NK-92 (cell line): ENCODE measurements around the gene NR2F2.
"Not testable (repeated sequence)": the region's sequence is repeated elsewhere in the genome, so short reads cannot be mapped to it uniquely, and the experiment has no call there.

Source experiments
- DNase-seq: peaks from one replicate; lab custom pipeline; 2025; ENCODE audit not compliant: unreplicated experiment; lab: John Stamatoyannopoulos, UW

Gene NR2F2

DNA sequence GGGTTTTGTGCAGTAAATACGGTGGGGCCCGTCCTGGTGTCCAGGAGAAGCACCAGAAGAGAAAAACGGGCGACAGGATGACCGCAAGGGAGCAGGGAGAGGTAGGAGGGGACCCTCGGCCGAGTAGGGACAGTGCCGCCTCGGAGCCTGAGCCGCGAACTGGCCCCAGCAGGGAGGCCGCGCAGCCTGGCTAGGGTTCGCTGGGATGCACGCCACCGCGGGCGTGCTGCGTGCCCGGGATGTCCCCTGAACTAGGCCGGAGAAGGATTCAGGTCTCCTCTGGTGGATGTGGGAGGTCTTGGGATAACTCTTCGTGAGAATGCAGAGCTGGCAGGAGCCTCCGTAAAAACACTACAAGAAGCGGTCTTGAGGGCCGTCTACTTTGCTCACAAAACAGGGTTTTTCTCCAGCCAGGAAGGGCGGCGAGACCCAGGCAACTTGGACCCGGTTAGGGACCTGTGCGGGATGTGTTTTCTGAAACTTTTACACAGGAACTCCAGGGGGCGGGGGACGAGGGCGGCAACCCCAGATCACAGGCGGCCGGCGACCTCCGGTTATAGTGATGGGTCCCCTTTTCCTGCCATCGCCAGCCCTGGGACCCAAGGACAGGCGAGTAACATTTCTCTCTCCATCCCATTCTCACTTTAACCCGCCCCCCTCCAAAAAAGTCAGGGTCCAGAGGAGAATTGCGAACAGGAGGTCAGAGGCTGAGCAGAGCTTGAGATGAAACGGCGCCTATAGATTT, 35.5 kb downstream of the NR2F2 start:
- no peak for DNase-seq

DNA sequence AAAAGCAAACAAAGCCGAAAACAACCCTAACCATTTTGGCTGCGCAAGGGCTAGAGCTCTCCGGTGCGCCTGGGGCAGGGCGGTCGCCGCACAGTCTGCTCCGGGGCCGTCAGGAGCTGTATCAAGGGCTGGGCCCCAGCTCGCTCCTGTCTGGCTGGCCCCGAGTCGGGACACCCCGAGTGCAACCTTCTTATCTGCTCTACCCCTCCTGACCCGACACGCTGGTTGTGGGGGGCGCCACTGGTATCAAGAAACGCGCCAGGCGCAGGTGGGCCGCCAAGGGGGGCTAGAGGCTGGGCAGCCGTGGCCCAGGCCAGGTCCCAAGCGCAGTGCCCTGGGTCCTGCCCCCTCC, 36.0 kb downstream of the NR2F2 start:
- DNase-seq = no peak

DNA sequence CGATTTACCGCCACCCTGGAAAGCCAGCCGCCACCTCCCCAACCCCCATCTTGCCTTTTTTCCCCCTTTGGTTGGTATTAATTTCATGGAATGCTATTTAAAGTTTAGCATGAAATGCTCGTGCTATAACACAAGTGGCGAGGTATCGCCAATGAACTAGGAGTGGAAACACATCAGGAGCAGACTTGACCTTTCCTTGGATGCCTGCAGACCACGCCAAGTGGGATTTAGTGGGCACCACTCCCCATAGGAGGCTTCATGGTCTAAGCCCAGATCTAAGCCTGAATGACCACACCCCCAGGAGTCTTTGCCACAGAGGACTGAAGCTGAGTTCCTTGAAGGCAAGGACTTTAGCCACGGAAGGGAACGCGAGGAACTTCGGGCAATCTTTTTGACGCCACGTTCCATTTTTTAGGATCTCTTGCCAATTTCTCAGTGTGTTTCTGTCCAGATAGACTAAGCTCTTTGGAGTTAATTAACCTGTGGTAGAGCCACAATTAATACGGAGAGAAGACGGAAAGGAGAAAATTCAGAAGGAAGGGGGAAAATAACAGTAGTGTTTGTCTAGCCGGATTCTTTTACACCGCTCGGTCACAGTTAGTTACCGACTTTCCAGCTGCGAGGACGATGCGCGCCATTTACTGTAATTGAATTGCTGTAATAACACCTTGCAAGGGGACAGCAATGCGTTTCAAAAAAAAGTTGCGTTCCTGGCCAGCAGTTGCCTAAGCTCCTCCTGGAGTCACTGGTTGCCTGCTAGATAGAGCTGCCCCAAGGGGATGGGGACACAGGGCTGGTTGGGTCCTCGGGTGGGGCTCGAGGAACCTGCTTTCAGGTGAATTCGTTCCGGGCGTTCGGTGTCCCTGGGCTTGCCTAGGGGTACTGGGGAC, 37.1 kb downstream of the NR2F2 start:
- no peak for DNase-seq

DNA sequence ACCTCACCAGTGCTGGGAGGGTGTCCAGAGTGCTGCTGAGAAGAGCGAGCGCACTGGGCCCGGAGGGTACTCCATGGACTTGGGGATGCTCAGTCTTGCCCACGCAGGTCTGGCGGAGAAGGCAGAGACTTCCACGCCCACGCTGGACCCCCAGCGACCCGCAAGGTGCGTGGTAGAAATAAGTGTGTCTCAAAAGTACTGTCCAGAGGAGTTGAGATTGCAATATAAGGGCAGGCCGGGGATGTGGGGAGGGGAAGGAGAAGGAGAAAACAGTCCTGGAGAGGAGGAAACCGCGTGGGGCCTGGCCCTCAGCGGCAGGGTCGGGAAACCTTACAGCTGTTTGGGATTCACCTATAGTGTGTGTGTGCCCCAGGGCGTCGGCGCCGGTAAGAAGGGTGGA, 38.9 kb downstream of the NR2F2 start:
- no peak for DNase-seq

DNA sequence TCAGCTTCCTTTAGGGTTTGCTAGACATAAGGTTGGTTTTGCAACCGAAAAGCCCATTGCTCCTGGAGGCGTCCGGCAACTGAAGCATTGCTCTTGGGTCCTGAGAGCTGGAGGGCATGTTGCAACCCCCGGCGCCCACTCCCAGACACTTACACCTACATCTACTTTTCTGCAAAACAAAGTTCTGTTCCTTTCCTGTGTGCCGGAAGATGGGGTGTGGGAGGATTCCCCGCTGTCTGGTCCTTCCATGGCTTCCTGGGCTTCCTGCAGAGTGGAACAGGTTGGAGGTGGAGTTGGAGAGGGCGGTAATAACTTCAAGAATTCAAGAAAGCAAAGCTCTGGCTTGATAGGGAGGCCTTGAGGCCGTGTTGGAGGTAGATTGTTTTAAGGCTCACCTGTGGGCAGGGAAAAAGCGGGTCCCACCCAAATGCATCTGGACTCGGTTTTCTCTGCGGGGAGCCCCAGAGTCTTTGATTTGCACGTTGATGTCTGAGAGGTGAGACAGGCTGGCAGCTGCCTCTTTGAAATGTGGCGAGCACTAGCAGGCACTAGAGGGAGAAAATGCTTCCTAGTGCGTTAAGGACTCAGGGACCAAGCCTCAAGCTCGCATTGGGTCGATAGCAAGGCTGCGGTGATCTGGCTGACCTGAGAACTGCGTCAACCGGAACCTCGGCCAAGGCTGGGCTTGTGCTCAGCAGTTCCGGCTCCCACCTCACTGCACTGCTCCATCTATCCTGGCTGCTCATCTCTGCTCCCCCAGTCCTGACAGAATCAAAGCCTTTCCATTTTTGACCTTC, 39.5 kb downstream of the NR2F2 start:
- DNase-seq = no peak

DNA sequence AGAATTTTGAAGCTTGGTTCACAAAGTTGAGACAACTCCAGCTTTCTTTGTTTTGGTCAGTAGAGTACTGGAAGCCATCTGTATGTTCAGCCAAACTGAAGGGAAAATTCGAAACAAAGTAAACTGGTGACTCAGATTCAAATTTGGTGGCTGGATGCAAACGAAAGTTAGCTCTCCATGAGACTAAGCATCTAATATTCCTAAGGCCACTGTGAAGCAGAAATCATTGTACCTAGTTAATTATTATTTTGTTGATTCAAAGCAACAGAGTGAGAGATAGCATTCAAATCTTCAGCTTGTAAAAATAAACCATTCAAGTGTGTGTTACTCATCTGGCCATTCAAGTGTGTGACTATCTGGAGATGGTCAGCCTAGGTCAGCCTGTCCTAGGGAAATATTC, 42.1 kb downstream of the NR2F2 start:
- DNase-seq = no peak

DNA sequence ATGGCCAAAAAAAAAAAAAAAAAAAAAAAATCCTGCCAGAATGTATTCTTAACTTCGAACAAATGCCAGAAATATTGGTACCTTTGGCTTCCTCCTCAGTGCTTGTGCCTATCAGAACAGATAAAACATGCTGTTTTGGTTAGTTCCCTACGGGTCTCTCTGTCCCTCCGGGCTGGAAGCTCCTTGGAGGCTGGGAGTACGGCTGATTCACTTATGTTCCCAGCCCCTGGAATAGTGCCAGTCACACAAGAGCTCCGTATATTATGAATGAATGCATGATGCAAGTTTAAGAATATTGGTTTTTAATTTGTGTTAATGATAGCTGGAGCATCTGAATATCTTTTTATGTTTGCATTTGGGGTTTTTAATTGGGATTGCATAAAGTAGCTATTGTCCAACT, 44.0 kb downstream of the NR2F2 start:
- DNase-seq = no peak

DNA sequence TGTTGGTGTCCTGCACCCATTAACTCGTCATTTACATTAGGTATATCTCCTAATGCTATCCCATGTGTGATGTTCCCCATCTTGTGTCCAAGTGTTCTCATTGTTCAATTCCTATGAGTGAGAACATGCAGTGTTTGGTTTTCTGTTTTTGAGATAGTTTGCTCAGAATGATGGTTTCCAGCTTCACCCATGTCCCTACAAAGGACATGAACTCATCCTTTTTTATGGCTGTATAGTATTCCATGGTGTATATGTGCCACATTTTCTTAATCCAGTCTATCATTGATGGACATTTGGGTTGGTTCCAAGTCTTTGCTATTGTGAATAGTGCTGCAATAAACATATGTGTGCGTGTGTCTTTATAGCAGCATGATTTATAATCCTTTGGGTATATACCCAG, 49.1 kb downstream of the NR2F2 start:
- DNase-seq = not testable (repeated sequence)

DNA sequence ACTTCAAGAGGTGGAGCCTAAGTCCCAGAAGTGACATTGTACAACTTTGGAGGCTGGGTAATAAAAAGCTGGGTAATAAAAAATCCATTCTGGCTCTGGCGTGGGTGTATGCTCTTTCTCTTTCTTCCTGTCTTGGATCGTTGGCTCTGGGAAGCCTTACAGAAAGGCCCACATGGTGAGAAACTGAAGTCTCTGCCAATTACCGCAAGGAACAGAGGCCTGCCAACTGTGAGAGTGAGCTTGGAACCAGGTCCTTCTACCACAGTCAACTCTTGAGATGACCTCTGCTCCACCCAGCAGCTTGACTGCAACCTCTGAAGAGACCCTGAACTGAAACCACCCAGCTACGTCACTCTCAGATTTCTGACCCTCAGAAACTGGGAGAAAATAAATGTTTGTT, 51.0 kb downstream of the NR2F2 start:
- no peak for DNase-seq

DNA sequence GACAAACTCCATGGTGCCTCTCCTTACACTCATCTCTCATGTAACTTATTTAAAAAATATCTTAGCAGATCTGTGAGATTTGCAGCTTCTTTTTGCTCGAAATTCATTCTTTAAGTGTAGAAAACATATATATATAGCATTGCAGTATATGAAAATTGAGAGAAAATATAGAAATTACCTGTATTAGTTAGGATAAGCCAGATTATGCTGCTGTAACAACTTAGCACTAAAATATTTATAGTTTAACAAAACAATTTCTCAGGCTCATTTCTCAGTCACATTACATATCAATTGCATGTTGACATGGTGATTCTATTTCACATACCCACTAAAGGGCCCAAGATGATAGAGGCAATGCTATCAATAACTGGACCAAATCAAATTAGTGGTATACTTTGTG, 54.7 kb downstream of the NR2F2 start:
- DNase-seq = no peak

DNA sequence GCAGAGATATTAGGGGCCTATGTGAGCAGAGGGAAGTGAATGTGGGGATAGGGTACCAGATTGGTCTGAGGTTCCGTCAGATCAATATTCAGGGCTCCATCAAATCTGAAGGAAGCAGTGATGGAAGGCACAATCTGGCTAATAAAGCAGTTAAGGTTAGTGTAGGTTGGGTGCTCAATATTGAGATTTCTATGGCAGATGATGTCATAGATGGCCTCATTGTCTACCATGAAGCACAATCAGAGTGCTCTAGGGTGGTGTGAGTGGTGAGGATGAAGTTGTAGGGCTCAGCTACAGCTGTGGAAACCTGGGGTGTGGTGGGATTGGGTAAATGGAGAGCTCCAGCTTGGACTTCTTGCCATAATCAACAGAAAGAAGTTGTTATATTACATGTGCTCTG, 58.2 kb downstream of the NR2F2 start:
- DNase-seq = no peak
